ENCODE results near the gene PRKCB.

Gene PRKCB

DNA sequence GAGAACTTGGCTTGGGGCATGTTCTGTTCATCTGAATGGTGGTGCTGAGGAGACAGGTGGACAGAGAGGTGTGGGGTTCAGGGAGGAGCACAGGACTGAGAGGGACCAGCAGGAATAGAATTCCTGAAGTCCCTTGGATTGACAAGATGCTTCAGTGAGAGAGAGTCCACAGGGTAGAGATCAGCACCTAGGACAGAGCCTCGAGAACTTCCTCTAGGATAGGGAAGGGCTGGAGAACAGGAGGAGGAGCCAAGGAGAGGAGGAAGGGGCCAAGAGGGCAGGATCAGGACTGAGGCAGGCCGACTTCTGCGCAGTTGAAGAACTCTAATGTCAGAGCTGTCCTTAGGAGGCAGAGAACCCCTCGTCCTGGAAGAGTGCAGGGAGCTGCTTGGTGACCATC is 138.4 kb downstream of the PRKCB start:
- DNase-seq: no peak

DNA sequence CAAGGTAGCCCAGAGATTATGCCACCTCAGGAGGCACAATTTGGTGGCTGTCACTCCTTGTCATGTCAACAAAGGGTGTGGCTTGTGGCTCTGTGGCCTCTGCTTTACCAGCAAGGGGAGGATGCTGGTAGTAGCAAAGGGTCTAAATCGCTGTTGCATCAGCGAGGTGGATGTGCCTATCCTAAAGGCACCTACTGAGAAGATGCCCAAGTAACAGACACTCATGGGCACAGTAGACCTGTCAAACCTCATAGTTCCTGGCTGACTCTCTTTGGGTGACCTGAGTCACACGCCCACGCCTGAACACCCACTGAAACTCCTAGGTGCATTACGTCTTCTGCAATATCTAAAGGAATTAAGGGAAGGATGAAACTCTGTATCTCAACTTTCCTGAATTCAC is 139.5 kb downstream of the PRKCB start:
- no peak for DNase-seq

DNA sequence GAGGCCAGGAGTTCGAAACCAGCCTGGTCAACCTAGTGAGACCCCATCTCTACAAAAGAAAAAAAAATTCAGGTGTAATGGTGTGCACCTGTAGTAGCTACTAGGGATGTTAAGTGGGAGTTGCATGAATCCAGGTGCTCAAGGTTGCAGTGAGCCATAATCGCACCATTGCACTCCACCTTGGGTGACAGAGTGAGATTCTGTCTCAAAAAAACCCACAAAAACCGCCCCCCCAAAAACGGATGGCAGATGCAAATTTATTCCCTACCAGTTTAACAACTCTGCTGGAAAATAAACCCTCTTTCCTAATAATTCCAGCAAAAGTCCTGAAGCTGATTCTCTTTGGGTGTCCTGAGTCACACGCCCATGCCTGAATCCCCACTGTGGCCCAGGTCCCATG is 140.3 kb downstream of the PRKCB start:
- DNase-seq: no peak

- no peak for DNase-seq
These were observed 140.7 kb downstream of the PRKCB start for GRCh38 chr16:23976524-23976923.

DNA sequence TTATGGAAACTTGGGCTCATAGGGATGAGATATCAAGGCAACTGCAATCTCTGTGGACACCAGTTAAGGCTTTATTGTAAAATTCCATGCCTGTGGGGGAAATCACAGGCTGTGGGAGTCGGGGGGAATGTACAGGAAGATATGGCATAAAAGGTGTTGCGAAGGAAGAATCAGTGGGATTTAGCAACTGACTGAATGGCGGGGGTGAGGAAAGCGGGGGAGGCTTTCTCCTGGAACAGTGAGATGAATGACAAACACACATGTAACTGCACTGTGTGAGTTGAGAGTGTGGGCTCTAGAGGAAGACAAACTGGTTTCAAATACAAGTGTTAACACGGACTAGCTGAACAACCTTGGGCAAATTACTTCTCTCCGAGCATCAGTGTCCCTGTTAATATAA is 143.7 kb downstream of the PRKCB start:
- no peak for DNase-seq

DNA sequence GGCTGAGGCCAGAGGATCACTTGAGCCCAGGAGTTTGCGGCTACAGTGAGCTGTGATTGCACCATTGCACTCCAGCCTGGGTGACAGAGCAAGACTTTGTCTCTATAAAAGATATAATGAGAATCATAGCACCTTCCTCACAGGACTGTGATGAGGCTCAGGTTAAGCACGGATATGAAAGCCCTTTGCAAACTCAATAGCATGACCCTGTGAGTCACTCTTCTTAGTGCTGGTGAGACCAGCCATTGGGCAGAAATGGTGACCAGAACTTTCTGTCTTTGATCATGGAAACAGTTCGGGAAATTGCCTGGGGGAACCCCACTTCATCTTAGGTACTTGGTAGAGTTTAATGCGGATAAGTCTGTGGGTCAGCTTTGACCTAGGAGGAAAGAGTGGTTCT is 144.2 kb downstream of the PRKCB start:
- DNase-seq: no peak

- DNase-seq: no peak
These were observed 145.9 kb downstream of the PRKCB start for GRCh38 chr16:23981429-23982399.

GRCh38 chr16:23986455-23986854 is 150.7 kb downstream of the PRKCB start:
- no peak for DNase-seq

DNA sequence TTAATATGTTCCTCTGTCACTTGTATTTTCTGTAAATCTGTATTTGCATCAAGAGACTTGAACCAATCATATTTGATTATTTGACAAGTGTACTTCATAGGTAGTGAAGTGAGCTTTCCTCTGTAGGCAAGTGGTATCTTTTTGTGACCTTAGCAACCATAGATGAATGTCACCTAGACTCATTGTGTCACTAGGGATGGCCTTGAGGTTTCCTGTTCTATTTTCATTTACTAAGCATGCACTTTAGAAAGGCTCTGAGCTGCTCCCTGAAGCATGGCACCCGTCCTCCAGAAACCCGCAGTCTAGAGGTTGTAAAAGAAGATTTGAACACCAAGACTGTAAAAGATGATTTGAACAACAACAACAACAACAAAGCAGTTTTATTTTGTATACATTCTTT is 151.7 kb downstream of the PRKCB start:
- DNase-seq: no peak

DNA sequence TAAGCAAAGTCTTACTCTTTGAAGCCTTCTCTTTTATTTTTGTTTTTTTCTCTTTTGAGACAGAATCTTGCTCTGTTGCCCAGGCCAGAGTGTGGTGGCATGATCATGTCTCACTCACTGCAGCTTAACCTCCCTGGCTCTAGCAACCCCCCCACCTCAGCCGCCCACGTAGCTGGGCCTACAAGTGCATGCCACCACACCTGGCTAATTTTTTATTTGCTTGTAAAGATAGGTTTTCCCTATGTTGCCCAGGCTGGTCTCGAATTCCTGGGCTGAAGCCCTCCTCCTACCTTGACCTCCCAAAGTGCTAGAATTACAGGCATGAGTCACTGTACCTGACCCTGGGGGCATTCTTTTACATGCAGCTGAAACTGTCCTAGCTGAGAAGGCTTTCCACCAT is 154.7 kb downstream of the PRKCB start:
- DNase-seq: no peak

- no peak for DNase-seq
These were observed 155.3 kb downstream of the PRKCB start for GRCh38 chr16:23991066-23991465.

GRCh38 chr16:23994615-23995014 is 158.8 kb downstream of the PRKCB start:
- DNase-seq: no peak

DNA sequence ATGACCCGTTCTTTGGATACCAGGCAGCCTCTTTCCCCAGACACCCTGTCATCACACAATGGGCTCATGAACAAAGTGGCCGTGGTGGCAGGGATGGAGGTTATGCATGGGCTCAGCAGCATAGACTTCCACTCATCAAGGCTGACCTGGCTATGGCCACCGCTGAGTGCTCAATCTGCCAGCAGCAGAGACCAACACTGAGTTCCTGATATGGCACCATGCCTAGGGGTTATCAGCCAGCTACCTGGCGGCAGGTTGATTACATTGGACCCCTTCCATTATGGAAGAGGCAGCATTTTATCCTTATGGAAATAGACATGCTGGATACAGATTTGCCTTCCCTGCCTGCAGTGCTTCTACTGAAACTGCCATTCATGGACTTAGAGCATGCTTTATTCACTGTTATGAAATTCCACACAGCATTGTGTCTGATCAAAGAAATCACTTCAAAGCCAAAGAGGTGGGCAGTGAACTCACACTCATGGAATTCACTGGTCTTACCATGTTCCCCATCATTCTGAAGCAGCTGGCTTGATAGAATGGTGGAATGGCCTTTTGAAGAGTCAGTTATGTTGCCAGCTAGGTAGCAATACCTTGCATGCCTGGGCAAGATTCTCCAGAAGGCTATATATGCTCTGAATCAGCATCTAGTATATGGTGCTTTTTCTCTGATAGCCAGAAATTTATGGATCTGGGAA is 160.6 kb downstream of the PRKCB start:
- DNase-seq: no peak

DNA sequence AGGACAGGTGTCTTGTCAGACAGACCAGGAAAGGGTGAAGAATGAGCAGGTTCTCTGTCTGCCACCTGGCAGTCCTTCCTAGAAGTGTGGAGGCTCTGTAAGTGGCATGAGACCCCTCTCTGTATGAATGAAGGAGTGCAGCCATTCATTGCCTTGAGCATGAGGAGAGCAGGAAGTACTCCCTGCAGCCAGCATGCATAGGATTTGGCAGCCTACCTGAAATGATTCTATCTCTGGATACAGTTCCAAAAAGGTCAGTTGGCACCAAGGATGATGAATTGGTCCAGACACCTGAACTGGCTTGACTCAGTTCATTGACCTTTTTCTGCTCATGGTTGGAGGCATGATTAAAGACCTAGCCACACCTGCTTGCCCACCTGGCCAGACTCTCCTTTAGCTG is 163.0 kb downstream of the PRKCB start:
- no peak for DNase-seq

DNA sequence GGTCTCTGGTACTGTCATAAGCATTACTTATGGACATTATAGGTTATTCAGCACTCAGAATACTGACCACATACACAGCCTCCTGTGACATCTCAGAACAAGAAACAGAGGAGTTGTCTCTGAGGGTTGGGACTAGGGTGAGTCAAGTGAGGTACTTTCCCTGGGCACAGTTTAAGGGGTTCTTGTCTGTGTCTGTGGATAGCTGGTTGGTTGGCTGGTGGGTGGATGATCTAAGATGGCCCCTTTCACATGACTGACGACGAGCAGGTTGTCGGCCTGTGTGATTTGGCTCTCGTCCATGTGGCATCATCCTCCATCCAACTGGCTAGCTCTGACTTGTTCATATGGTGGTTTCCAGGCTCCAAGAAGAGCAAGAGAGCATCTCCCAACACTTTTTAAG is 163.9 kb downstream of the PRKCB start:
- DNase-seq: peak; percentile 9 to 25

GRCh38 chr16:24001710-24002109 is 165.9 kb downstream of the PRKCB start:
- DNase-seq: no peak

- DNase-seq: no peak
These were observed 166.8 kb downstream of the PRKCB start for GRCh38 chr16:24002619-24003018.

DNA sequence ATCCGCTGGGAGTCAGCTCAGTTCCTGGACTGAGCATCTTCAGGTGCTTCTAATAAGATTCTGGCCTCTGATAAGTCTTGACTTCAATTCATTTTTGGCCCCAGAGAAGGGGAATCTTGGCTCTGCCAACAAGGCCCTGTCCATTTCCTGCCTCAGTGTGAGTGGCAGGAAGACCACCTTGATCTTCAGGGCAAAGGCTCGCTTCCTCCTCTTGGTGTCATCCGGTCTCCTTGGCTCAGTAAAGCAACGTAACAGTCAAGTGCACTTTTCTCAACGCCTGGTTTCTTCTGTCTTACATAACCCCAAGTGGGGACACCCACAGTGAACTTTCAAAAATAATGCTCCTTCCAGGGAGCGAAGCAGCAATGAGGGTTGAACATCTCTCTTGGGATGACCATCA is 169.8 kb downstream of the PRKCB start:
- DNase-seq: no peak

GRCh38 chr16:24007391-24007790 is 171.6 kb downstream of the PRKCB start:
- DNase-seq: no peak

DNA sequence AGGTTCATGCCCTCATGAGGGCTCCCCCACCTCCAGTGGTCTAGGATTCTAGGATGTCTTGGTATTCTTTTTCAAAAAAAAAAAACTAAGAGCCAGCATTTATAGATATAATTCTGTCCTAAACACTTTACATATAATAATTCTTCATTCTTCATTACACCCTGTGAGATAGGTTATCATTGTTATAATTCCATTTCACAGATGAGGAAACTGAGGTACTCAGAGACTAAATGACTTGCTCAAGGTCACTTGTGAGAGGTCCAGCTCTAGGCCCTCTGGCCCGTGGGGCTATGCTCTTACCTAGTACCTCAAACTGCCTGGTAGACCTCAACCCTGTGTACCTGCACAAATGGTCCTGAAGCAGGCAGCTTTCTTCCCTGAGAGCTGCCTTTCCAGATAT is 172.2 kb downstream of the PRKCB start:
- DNase-seq: no peak

DNA sequence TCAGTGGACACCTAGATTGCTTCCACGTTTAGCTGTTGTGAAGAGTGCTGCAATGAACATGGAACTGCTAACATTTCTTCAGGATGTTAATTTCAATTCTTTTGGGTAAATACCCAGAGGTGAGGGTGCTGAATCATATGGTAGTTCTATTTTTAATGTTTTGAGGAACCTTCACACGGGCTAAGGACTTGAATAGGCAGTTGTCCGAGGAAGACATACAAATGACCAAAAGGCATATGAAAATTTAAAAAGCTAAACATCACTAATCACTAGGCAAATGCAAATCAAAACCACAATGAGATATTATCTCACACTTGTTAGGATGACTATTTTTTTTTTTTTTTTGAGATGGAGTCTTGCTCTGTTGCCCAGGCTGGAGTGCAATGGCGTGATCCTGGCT is 173.3 kb downstream of the PRKCB start:
- no peak for DNase-seq

DNA sequence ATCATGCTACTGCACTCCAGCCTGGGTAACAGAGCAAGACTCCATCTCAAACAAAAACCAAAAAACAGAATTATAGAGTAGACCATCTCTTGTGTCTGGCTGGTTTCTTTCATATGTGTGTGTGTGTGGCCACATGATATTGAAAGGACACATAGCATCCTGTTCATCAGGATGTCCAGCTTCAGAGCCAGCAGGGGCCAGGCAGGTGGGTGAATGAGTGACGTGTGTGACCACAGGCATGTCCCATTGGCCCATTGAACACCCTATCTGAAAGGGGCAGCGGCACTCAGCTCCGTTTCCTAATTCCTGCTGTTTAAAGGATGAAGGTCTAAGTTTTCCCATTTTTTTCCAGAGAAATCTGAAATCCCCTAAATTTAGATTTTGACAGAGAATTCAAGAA is 174.2 kb downstream of the PRKCB start:
- no peak for DNase-seq

- peak; percentile 71 to 74 for DNase-seq
These were observed 174.8 kb downstream of the PRKCB start for GRCh38 chr16:24010440-24011089.

DNA sequence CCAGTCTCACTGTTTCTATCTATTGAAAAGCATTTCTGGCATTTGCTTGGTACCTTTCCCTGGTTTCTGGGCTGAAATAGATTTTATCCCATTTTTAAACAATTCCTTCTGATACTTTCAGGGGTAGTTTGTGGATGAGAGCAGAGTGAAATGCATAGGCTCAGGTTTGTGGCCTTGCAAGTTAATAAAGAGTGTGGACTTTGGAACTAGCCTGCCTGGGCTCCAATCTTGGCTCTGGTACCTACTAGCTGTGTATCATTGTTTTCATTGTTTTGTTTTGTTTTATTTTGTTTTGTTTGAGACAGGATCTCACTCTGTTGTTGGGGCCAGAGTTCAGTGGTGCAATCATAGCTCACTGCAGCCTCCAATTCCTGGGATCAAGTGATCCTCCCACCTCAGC is 175.5 kb downstream of the PRKCB start:
- DNase-seq: no peak
